ENCODE results near the gene TTC3. TPM values are rescaled to one million over a fixed set of nuclear protein-coding genes. Genes with fewer than 3 reads are reported as not detected.

The TTC3 gene
- total RNA-seq, 1 experiment from 2014 or later: 71.5 TPM

DNA sequence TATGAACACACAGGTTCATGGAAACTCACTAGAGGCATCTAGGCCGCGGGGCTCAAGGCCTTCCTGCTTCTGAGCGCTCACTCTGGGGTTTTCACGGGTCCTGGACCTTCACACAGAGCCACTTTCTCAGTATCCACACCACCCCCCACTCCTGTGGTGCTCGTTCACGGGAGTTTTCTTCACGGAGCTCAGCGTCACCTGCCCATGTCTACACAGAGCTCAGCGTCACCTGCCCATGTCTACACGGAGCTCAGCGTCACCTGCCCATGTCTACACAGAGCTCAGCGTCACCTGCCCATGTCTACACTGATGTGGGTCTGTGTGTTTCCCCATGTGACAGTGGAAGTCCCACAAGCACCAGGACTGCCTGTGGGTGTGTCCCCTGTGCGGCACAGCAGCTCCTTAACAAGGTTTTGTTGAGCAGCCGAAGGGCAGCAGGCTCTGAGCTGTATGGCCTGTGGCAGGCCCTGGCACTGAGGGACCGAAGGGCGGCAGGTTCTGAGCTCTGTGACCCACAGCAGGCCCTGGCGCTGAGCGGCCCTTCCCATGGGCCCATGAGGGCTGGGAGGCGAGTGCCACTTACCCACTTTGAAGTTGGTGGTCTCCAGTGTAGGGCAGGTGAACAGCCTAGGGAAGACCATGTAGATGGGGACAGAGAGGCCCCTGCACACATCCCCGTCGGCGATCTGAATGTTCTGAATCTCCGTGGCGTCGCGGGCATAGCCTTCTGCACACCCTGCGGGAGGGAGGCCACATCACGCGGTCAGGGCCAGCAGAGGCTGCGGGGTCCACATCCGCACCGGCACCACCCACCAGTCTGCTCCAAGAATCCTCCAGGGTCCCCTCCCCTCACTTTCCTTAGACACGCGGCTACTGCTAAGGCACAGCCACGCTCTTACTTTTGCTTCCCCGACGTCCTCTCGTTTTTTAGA is 154.3 kb downstream of the TTC3 start:
- peaks cover 32% of the 10 kb centered on the region in 2 experiments; a peak in 3 of 4 replicates for H3K36me3 ChIP-seq (ENCODE audit: control insufficient read depth in 1 of 2, insufficient read depth in 2 of 2, low read length in 2 of 2)
- no peak for ATAC-seq

More for the DNA sequence above, 154.3 kb downstream of the TTC3 start:
- intact Hi-C loops (cut with micrococcal nuclease): no loop called here
- DNase-seq (ENCODE audit: low read depth, low spot score): no peak
- ChIA-PET CTCF (no interaction called here), RAD21 (ENCODE audit: low non-redundant PET in 1 of 2, low total read pairs in 2 of 2, uncharacterized antibody in 2 of 2, unreplicated experiment in 2 of 2) (no interaction called here), POLR2A (no interaction called here)
- Histone ChIP-seq H3K4me2 (ENCODE audit: low read length) (no peak overlapping the region), H3K4me3 (replicated peaks in 1 of 2; ENCODE audit: low read depth in 1 of 2, low read length in 2 of 2) (no peak overlapping the region), H3K9me2 (ENCODE audit: insufficient read depth) (no peaks in the 10 kb centered on the region), H3K79me2 (ENCODE audit: insufficient read depth, low read length) (no peaks in the 10 kb centered on the region; the same call in 1 of the 2 replicates), H3K9ac (ENCODE audit: low read length) (no peak overlapping the region), H4K20me1 (ENCODE audit: insufficient read depth) (no peaks in the 10 kb centered on the region), H3K4me1 (ENCODE audit: control insufficient read depth in 1 of 2, insufficient read depth in 2 of 2, low read length in 2 of 2) (no peaks in the 10 kb centered on the region; a peak in 1 of 4 replicates), H3K27ac (ENCODE audit: low read depth, low read length) (no peak overlapping the region), H3K9me3 (ENCODE audit: control insufficient read depth in 1 of 2, insufficient read depth in 1 of 2, low read depth in 1 of 2, low read length in 2 of 2) (no peaks in the 10 kb centered on the region), H3K27me3 (ENCODE audit: insufficient read depth, low read length) (no peaks in the 10 kb centered on the region), H2AFZ (ENCODE audit: low read depth, low read length, poor library complexity, severe bottlenecking) (no peak overlapping the region)
- TF ChIP-seq CEBPB (IDR thresholded peaks at IDR 0.05; ENCODE audit: low read depth): no peak
- TF ChIP-seq ZBTB33 (IDR thresholded peaks at IDR 0.05; ENCODE audit: extremely low read depth, insufficient replicate concordance, low read length): no peak
- TF ChIP-seq EZH2phosphoT487 (IDR thresholded peaks at IDR 0.05; ENCODE audit: borderline replicate concordance): no peak
- TF ChIP-seq SP1 (IDR thresholded peaks at IDR 0.05; ENCODE audit: low read depth): no peak
- TF ChIP-seq ELF1 (IDR thresholded peaks at IDR 0.05; ENCODE audit: borderline replicate concordance, low read depth): no peak
- no peak for TF ChIP-seq RAD21 (IDR thresholded peaks at IDR 0.05; ENCODE audit: low read depth)
- TF ChIP-seq SIN3A (IDR thresholded peaks at IDR 0.05; ENCODE audit: low read depth): no peak
- no peak for TF ChIP-seq EZH2 (IDR thresholded peaks at IDR 0.05)
- TF ChIP-seq, protein P1, sequence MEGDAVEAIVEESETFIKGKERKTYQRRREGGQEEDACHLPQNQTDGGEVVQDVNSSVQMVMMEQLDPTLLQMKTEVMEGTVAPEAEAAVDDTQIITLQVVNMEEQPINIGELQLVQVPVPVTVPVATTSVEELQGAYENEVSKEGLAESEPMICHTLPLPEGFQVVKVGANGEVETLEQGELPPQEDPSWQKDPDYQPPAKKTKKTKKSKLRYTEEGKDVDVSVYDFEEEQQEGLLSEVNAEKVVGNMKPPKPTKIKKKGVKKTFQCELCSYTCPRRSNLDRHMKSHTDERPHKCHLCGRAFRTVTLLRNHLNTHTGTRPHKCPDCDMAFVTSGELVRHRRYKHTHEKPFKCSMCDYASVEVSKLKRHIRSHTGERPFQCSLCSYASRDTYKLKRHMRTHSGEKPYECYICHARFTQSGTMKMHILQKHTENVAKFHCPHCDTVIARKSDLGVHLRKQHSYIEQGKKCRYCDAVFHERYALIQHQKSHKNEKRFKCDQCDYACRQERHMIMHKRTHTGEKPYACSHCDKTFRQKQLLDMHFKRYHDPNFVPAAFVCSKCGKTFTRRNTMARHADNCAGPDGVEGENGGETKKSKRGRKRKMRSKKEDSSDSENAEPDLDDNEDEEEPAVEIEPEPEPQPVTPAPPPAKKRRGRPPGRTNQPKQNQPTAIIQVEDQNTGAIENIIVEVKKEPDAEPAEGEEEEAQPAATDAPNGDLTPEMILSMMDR (IDR thresholded peaks at IDR 0.05 in 2 of 3, conservative IDR thresholded peaks at IDR 0.05 in 1 of 3; ENCODE audit: borderline replicate concordance in 1 of 3, insufficient read depth in 1 of 3, low read depth in 2 of 3, low read length in 2 of 3): no peak
- no peak for TF ChIP-seq EGR1 (IDR thresholded peaks at IDR 0.05; ENCODE audit: low read depth)
- TF ChIP-seq YY1 (IDR thresholded peaks at IDR 0.05; ENCODE audit: extremely low read depth, insufficient replicate concordance, low read depth, low read length): no peak
- TF ChIP-seq ZFX (IDR thresholded peaks at IDR 0.05): no peak
- no TSS peak for BruUV-seq (replicated peaks)

Data from HCT116 (cell line).